ENCODE measurements around the gene MRPL37.

GRCh38 chr1:54225378-54225777 is 25.4 kb downstream of the MRPL37 start:
- no peak for TF ChIP-seq CTCF (IDR thresholded peaks at IDR 0.05; ENCODE audit: insufficient read depth, low read depth, low read length)
- no peak for TF ChIP-seq EZH2 (IDR thresholded peaks at IDR 0.05; ENCODE audit: insufficient read depth, low read length)

Measured in astrocyte (in vitro differentiated cells and primary cell).